AG09309 (cell line): ENCODE measurements around the gene PPP1R9A.
A peak's percentile ranks its signal among the peaks of the same experiment; 100 is the strongest.

Experiments used
- DNase-seq: peaks from one replicate; pipeline ENCODE4 v3.0.0-alpha.2; 2010; ENCODE audit warnings: low read depth
- H3K4me3 ChIP-seq: 2 replicates; pipeline ENCODE4 v1.5.1; 2011; ENCODE audit warnings: mild to moderate bottlenecking, low read depth, low read length, moderate library complexity; ENCODE audit not compliant: control insufficient read depth
- TF ChIP-seq, protein P1 (sequence below): IDR thresholded peaks from 2 replicates; pipeline ENCODE4 v1.5.1; 2011; ENCODE audit warnings: mild to moderate bottlenecking, low read depth, low read length, inconsistent platforms; ENCODE audit not compliant: insufficient read depth, control insufficient read depth; ENCODE audit errors: missing control alignments

The PPP1R9A gene

DNA sequence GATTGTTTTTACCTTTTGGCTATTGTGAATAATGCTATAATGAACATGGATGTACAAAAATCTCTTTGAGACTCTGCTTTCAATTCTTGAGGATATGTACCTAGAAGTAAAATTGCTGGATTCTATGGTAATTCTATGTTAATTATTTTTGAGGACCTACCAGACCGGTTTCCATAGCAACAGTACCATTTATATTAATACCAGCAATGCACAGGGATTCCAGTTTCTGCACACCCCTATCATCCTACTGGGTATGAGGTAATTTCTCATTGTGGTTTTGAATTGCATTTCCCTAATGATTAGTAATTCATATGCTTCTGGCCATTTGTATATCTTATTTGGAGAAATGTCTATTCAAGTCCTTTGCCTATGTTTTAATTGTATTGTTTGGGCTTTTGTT, 9.9 kb upstream of the PPP1R9A start:
- TF ChIP-seq, protein P1, sequence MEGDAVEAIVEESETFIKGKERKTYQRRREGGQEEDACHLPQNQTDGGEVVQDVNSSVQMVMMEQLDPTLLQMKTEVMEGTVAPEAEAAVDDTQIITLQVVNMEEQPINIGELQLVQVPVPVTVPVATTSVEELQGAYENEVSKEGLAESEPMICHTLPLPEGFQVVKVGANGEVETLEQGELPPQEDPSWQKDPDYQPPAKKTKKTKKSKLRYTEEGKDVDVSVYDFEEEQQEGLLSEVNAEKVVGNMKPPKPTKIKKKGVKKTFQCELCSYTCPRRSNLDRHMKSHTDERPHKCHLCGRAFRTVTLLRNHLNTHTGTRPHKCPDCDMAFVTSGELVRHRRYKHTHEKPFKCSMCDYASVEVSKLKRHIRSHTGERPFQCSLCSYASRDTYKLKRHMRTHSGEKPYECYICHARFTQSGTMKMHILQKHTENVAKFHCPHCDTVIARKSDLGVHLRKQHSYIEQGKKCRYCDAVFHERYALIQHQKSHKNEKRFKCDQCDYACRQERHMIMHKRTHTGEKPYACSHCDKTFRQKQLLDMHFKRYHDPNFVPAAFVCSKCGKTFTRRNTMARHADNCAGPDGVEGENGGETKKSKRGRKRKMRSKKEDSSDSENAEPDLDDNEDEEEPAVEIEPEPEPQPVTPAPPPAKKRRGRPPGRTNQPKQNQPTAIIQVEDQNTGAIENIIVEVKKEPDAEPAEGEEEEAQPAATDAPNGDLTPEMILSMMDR = no peak
- H3K4me3 ChIP-seq = no peak overlapping the region
- DNase-seq = no peak

DNA sequence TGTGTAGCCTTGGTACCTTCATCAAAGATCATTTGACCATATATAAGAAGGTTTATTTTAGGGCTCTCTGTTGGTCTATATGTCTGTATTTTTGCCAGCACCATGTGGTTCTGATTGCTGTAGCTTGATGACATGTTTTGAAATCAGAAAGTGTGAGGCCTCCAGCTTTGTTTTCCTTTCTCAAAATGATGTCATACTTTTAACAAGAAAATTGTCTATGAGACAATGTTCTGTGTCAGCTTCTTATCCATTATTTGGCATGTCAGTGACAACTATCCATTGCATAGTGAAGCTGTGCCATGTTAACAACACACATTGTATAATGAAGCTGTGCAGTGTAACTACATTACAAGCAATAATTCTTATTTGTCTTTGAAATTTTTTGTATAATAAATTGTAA, 9.1 kb upstream of the PPP1R9A start:
- no peak overlapping the region for H3K4me3 ChIP-seq
- DNase-seq = no peak
- TF ChIP-seq, protein P1 = no peak

DNA sequence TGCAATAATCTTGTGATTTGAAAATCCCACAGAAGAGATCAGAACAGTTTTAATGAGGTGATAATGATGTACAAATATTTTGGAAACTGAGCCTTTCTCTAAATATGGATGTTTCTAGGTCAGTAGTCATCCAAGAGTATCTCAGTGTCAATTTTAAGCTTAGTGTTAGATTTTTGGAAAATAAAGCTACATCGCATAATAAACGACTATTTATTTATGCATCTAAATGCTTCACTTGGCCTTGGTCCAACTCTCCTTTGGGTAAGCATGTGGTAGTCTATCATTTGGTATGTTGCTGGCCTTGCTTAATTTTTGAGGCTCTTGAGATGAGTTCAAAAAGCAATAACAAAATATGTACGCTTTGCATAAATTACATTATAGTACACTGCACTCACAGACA, 5.4 kb upstream of the PPP1R9A start:
- DNase-seq = no peak
- TF ChIP-seq, protein P1 = no peak
- no peak overlapping the region for H3K4me3 ChIP-seq

DNA sequence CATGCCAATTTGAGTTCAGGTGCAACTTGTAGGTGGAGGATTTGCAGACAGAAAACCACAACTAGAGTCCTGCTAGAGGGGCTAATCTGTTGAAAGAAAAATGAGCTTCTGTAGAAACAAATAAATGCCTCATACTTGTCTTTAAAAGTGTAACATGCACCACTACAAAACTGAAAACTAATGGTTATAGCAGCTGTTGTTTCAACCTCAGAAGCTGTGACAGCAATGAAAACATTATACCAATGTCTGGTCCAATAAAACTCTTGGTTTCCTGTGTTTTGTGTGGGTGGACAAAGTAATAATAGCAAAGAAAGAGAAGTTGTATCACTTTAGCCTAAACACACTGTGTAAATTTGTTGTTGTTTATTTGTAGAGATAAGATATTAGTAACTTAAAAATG, 3.4 kb upstream of the PPP1R9A start:
- TF ChIP-seq, protein P1 = no peak
- H3K4me3 ChIP-seq = no peak overlapping the region
- no peak for DNase-seq

DNA sequence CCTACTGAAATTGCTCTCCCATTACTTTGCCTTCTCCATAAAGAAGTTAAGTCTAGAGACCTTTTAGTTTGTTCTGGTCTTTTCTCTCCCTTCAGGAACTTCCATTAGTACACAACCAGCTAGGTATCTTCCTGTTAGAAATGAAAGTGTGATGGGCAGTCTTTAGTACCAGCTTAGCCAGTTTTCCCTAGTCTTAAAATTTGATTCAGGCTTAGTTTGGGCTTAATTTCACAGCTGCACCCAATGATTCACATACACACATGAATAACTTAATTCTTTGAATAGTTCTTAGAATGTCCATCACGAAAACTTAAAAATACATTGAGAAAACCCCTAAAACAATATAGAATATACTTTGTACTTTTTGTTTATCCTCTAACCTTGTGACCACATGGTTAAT, 2.4 kb upstream of the PPP1R9A start:
- no peak for DNase-seq

DNA sequence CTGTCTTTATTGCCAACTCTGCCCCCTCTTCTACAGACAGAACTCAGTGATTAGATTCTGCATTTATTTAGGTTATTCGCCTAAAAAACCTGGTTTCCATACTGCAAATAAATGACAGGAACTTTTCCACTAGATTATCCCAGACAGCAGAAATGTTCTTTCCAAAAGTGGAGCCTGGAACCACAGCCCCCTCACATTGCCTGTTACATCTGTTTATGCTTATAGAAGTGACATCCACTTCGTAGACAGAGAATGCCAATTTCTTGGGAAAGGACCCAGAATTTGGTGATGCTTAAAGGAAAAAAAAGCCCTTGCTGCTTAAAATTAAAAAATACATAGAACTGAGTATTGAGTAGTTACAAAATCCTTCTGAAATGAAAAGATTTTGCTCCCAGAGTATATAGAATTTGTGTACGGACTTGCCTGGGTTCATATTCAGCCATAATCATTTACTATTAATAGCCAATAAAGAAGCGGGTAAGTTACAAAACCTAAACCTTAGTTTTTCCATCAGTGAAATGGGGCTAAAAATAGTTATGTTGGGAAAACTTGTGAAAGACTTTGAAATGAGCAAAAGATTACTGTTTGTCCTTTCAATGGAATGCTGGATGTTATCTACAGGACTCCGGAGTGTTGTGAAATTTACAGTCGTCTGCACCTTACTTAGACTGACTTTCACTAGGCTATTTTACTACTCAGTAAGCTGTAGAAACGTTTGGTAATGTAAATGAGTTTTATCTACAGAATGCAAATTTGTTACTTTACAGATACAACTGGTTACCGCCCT, 1.1 kb upstream of the PPP1R9A start:
- H3K4me3 ChIP-seq = no peak overlapping the region
- TF ChIP-seq, protein P1 = no peak
- no peak for DNase-seq

More for the DNA sequence above, 2.4 kb upstream of the PPP1R9A start:
- no peak overlapping the region for H3K4me3 ChIP-seq
- TF ChIP-seq, protein P1 = no peak

DNA sequence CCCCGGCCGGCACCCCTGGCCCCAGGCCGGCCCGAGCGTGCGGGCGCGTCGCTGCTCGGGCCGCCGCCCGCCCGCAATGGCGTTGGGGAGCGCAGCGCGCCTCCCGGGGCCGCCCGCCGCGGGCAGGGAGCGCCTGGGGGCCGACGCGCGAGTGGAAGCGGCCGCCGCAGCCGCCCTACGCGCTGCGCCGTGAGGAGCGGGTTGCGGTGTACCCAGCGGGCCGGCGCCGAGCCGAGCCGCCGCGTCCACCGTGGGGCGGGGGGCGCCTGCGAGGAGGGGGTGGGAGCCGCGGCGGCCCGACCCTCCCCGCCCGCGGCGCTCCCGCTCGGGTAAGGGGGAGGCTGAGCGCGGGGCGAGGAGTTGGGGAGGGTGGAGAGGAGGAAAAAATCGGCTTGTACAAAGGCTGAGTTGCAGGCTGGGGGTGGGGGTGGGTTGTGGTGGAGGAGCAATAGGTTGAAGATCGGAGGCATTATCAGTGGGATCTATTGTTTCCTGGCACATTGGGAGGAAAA, 473 bp downstream of the PPP1R9A start:
- no peak for DNase-seq
- peak overlapping the region; percentile 21 for H3K4me3 ChIP-seq

More for the DNA sequence above, 473 bp downstream of the PPP1R9A start:
- TF ChIP-seq, protein P1 = no peak
